Measurements from ENCODE around the gene PCDH19. TPM values are rescaled to one million over a fixed set of nuclear protein-coding genes. Genes with fewer than 3 reads are reported as not detected.

PCDH19 gene
- total and polyA plus RNA-seq, 12 donors: 0.07 to 0.35 (median 0.14) TPM; not detected in 1

- Histone ChIP-seq H3K27me3 (peaks cover 92% of the 10 kb centered on the region), H3K27ac (no peak overlapping the region), H3K4me1 (replicated peaks in 1 of 2) (peaks cover 0 to 3% of the 10 kb centered on the region in 2 donors), H3K4me3 (no peak overlapping the region), H3K9me3 (replicated peaks in 1 of 3) (no peaks in the 10 kb centered on the region), H3K36me3 (replicated peaks in 1 of 2) (no peaks in the 10 kb centered on the region)
- whole genome bisulfite sequencing, 4 donors: 12 to 53% (median 30%) methylated on average over 9 to 47 of the region's 47 CpGs
- intact Hi-C loops (cut with DNase I): no loop called here
- no peak for DNase-seq
- TF ChIP-seq POLR2A (IDR thresholded peaks at IDR 0.05) (no peak), CTCF (IDR thresholded peaks at IDR 0.05) (no peak)
Observed at GRCh38 chrX:100407147-100407783, 2.8 kb downstream of the PCDH19 start.

- H3K4me1 ChIP-seq (replicated peaks in 1 of 2): peaks cover 0 to 3% of the 10 kb centered on the region in 2 donors
- no peaks in the 10 kb centered on the region for H3K36me3 ChIP-seq (replicated peaks in 1 of 2)
- intact Hi-C loops (cut with DNase I): no loop called here
- no peak overlapping the region for H3K4me3 ChIP-seq
- TF ChIP-seq POLR2A (IDR thresholded peaks at IDR 0.05) (no peak), CTCF (IDR thresholded peaks at IDR 0.05) (no peak)
- H3K27ac ChIP-seq: no peak overlapping the region
- no peaks in the 10 kb centered on the region for H3K9me3 ChIP-seq (replicated peaks in 1 of 3)
- H3K27me3 ChIP-seq: peaks cover 87% of the 10 kb centered on the region
- no peak for DNase-seq
Observed at GRCh38 chrX:100405424-100405823, 4.6 kb downstream of the PCDH19 start.

DNA sequence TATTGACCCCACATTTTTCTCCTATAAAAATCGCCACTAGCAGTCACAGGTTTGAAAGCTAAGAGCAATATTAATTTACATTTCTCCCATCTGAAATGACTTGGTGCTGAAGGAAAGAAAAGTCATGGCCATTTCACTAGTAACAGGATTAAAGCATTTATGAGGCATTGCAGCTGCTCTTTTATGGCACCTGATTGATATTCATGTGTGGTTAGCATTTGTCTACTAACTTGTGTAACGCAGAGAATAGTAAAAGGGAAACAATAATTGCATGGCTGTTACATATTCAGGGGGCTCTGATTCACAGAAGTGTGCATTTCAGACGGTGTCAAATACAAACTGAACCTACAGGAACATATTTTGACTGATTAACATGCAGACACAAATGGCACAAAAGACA, 5.2 kb downstream of the PCDH19 start:
- H3K36me3 ChIP-seq (replicated peaks in 1 of 2): no peaks in the 10 kb centered on the region
- H3K9me3 ChIP-seq (replicated peaks in 1 of 3): no peaks in the 10 kb centered on the region
- no peak overlapping the region for H3K4me3 ChIP-seq
- no peak for TF ChIP-seq CTCF (IDR thresholded peaks at IDR 0.05)
- no peak for TF ChIP-seq POLR2A (IDR thresholded peaks at IDR 0.05)
- intact Hi-C loops (cut with DNase I): no loop called here
- peaks cover 0 to 3% of the 10 kb centered on the region in 2 donors for H3K4me1 ChIP-seq (replicated peaks in 1 of 2)
- H3K27me3 ChIP-seq: peaks cover 82% of the 10 kb centered on the region
- H3K27ac ChIP-seq: no peak overlapping the region
- WGBS, 4 donors: 34 to 44% (median 37%) methylated on average over 3 of the region's 3 CpGs
- no peak for DNase-seq

GRCh38 chrX:100395781-100396180, 14.3 kb downstream of the PCDH19 start:
- no peak for DNase-seq
- no peak overlapping the region for H3K4me3 ChIP-seq
- 36 to 57% (median 37%) methylated on average over 3 to 6 of the region's 6 CpGs for WGBS, 4 donors
- TF ChIP-seq POLR2A (IDR thresholded peaks at IDR 0.05) (no peak), CTCF (IDR thresholded peaks at IDR 0.05) (no peak)
- H3K27ac ChIP-seq: no peak overlapping the region
- intact Hi-C loops (cut with DNase I): no loop called here
- no peaks in the 10 kb centered on the region for H3K36me3 ChIP-seq (replicated peaks in 1 of 2)
- no peaks in the 10 kb centered on the region for H3K4me1 ChIP-seq (replicated peaks in 1 of 2)
- peaks cover 13% of the 10 kb centered on the region for H3K27me3 ChIP-seq
- no peaks in the 10 kb centered on the region for H3K9me3 ChIP-seq (replicated peaks in 1 of 3)

All from adrenal gland (tissue), 12 donors.